Thymus (tissue), 11 donors: ENCODE results near the gene NDUFA1. TPM values are rescaled to one million over a fixed set of nuclear protein-coding genes. Genes with fewer than 3 reads are reported as not detected.
"Not testable (repeated sequence)": the region's sequence is repeated elsewhere in the genome, so short reads cannot be mapped to it uniquely, and the experiment has no call there.

Experiments used
- DNase-seq, 9 donors: peaks; one replicate each; pipeline ENCODE4 v3.0.0-alpha.2; 2013; ENCODE audit warnings: low spot score in 9 of 9, low read depth in 6 of 9, missing footprints in 1 of 9
- H3K27ac ChIP-seq, 2 donors: one replicate each; pipeline ENCODE4 v1.5.1; 2013; ENCODE audit warnings: control low read depth in 1 of 2, low read depth in 1 of 2, low read length in 1 of 2, mild to moderate bottlenecking in 1 of 2, moderate library complexity in 1 of 2
- H3K27me3 ChIP-seq, 2 donors: one replicate each; pipeline ENCODE4 v1.5.1; 2013; ENCODE audit warnings: low read length in 1 of 2; ENCODE audit not compliant: control insufficient read depth in 2 of 2, insufficient read depth in 1 of 2
- H3K36me3 ChIP-seq, 2 donors: one replicate each; pipeline ENCODE4 v1.5.1; 2013; ENCODE audit warnings: low read length in 1 of 2, mild to moderate bottlenecking in 1 of 2, moderate library complexity in 1 of 2; ENCODE audit not compliant: control insufficient read depth in 2 of 2, insufficient read depth in 2 of 2
- H3K4me1 ChIP-seq, 2 donors: one replicate each; pipeline ENCODE4 v1.5.1; 2013; ENCODE audit warnings: low read length in 2 of 2; ENCODE audit not compliant: control insufficient read depth in 2 of 2, insufficient read depth in 2 of 2
- H3K4me3 ChIP-seq, 2 donors: one replicate each; pipeline ENCODE4 v1.5.1; 2013; ENCODE audit warnings: low read length in 2 of 2, control low read depth in 1 of 2, mild to moderate bottlenecking in 1 of 2
- H3K9me3 ChIP-seq, 2 donors: one replicate each; pipeline ENCODE4 v1.5.1; 2013; ENCODE audit warnings: low read length in 1 of 2, mild to moderate bottlenecking in 1 of 2; ENCODE audit not compliant: control insufficient read depth in 2 of 2, insufficient read depth in 1 of 2
- WGBS: extraction: QIAGEN DNeasy Blood & Tissue Kit; methylation state at CpG from one replicate; pipeline ENCODE4 v1.1.7; 2013; 5-methylcytosine and 5-hydroxymethylcytosine counted together
- polyA plus RNA-seq: library from polyadenylated mRNA; stranded (reverse); fragments of 200-250 nt; gene quantifications from one replicate; pipeline ENCODE4 v1.2.3, GENCODE V29; 2013
- total RNA-seq: library from RNA; stranded (reverse); fragments of 120-200 nt; gene quantifications from one replicate; pipeline ENCODE4 v1.2.4, GENCODE V29; 2013
- donor health status: healthy.

NDUFA1 gene
- total and polyA plus RNA-seq, 2 donors, result 120 to 208 TPM

GRCh38 chrX:119891961-119892692 is 20.5 kb downstream of the NDUFA1 start:
- not testable (repeated sequence) for H3K4me3 ChIP-seq, H3K27ac ChIP-seq, DNase-seq, H3K9me3 ChIP-seq, H3K4me1 ChIP-seq, H3K36me3 ChIP-seq
- peaks cover 0 to 20% of the 10 kb centered on the region in 2 donors for H3K27me3 ChIP-seq
- WGBS, result 93% methylated on average over 16 of the region's 16 CpGs

- no peak within 1 kb of the TSS for H3K4me3 ChIP-seq
- no peaks in the 10 kb centered on the region for H3K4me1 ChIP-seq
- H3K27ac ChIP-seq, result no peak within 1 kb of the TSS
- 85% methylated on average over 4 of the region's 4 CpGs for WGBS
- H3K27me3 ChIP-seq, result no peaks in the 10 kb centered on the region
- H3K36me3 ChIP-seq, result no peaks in the 10 kb centered on the region
- no peaks in the 10 kb centered on the region for H3K9me3 ChIP-seq
- no peak for DNase-seq
Measured at GRCh38 chrX:119895843-119896326, 24.3 kb downstream of the NDUFA1 start, which contains the start of gene AKAP14. AKAP14 (plus strand) TSS chrX:119895893; CDS start chrX:119903224, 7,331 bp downstream.

GRCh38 chrX:119899125-119899524 is 27.5 kb downstream of the NDUFA1 start:
- H3K9me3 ChIP-seq, result no peaks in the 10 kb centered on the region
- no peak overlapping the region for H3K27ac ChIP-seq
- WGBS, result 33% methylated on average over 2 of the region's 2 CpGs
- no peaks in the 10 kb centered on the region for H3K36me3 ChIP-seq
- no peaks in the 10 kb centered on the region for H3K4me1 ChIP-seq
- DNase-seq, result no peak
- no peaks in the 10 kb centered on the region for H3K27me3 ChIP-seq
- no peak overlapping the region for H3K4me3 ChIP-seq

GRCh38 chrX:119900976-119901375 is 29.3 kb downstream of the NDUFA1 start:
- no peak overlapping the region for H3K27ac ChIP-seq
- H3K9me3 ChIP-seq, result no peaks in the 10 kb centered on the region
- no peaks in the 10 kb centered on the region for H3K4me1 ChIP-seq
- WGBS, result 43% methylated on average over 1 of the region's 1 CpG
- H3K4me3 ChIP-seq, result no peak overlapping the region
- H3K36me3 ChIP-seq, result no peaks in the 10 kb centered on the region
- DNase-seq, result no peak
- H3K27me3 ChIP-seq, result no peaks in the 10 kb centered on the region

- Histone ChIP-seq H3K9me3 (no peaks in the 10 kb centered on the region), H3K4me3 (no peak overlapping the region), H3K27me3 (no peaks in the 10 kb centered on the region), H3K4me1 (no peaks in the 10 kb centered on the region), H3K36me3 (no peaks in the 10 kb centered on the region), H3K27ac (no peak overlapping the region)
- no peak for DNase-seq
- WGBS, result 99% methylated on average over 5 of the region's 5 CpGs
Measured at GRCh38 chrX:119916310-119916709, 44.7 kb downstream of the NDUFA1 start.

GRCh38 chrX:119917877-119918276 is 46.2 kb downstream of the NDUFA1 start:
- DNase-seq, result no peak
- Histone ChIP-seq H3K9me3 (no peaks in the 10 kb centered on the region), H3K36me3 (no peaks in the 10 kb centered on the region), H3K4me3 (no peak overlapping the region), H3K4me1 (no peaks in the 10 kb centered on the region), H3K27ac (no peak overlapping the region), H3K27me3 (no peaks in the 10 kb centered on the region)
- 98% methylated on average over 2 of the region's 2 CpGs for WGBS

- H3K27me3 ChIP-seq, result no peaks in the 10 kb centered on the region
- peaks cover 0 to under 1% of the 10 kb centered on the region in 2 donors for H3K36me3 ChIP-seq
- no peaks in the 10 kb centered on the region for H3K9me3 ChIP-seq
- H3K27ac ChIP-seq, result no peak overlapping the region
- no peak for DNase-seq
- H3K4me3 ChIP-seq, result no peak overlapping the region
- 97% methylated on average over 5 of the region's 5 CpGs for WGBS
- no peaks in the 10 kb centered on the region for H3K4me1 ChIP-seq
Measured at GRCh38 chrX:119919835-119920585, 48.4 kb downstream of the NDUFA1 start.

- not testable (repeated sequence) for H3K27me3 ChIP-seq, H3K9me3 ChIP-seq, H3K27ac ChIP-seq, H3K4me1 ChIP-seq, H3K4me3 ChIP-seq, H3K36me3 ChIP-seq, DNase-seq
- WGBS, result 99% methylated on average over 7 of the region's 7 CpGs
Measured at GRCh38 chrX:119922391-119922790, 50.8 kb downstream of the NDUFA1 start.
